GM18499 (cell line): ENCODE measurements around the gene SOX15.
A peak's percentile ranks its signal among the peaks of the same experiment; 100 is the strongest.
"Not testable (repeated sequence)": the region's sequence is repeated elsewhere in the genome, so short reads cannot be mapped to it uniquely, and the experiment has no call there.

Experiments
- ATAC-seq: cut with Tn5 transposase; IDR thresholded peaks from one replicate; pipeline ENCODE4 v1.9.1; 2021; ENCODE audit warnings: moderate number of reproducible peaks; ENCODE audit not compliant: insufficient read depth, unreplicated experiment

The SOX15 gene

DNA sequence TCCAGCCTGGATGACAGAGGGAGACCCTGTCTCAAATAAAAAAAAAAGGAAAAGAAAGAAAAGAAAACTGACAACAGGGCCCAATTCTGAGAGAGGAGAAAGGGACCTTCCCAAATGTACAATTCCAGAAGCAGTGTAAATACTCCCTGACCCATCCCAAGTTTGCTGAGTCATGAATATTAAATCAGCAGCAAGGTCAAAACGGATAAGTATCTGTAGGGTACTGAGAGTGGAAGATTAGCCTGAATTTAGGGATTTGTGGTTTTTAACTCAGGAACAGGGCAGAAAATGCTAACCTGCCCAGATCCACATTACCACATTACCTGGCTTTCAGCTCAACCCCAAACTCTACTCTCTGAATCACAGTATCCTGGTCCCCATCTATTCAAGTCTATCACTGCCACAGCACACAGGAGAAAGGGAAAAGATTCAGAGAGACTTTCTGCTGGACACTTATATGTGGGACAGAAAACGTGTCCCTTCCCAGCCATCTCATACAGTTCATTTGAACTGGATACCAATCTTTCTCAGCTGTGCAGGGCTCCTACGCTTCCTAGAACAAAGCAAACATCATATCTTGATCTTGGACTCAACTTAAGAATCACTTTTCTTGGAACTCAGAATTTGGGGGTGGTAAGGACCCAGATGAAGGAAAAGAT, 21.9 kb upstream of the SOX15 start:
- ATAC-seq = no peak

DNA sequence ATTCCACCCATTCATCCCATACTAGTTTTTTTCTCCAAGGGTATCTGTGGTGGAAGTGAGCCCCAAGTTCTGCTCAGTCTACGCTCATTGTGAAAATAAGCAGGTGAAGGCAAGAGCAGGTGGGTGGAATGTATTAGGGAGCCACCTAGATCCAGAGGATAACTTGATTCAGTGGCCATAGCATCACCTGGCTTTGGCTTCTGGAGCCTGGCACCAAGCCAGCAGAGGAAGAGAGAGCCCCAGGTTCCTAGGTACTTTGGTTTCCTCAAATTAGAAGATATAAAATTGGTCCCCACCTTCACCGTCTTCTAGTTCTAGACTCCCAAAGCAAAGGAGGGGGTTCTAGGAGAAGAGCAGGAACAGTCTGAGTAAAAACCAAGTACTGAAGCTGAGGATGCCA, 20.7 kb upstream of the SOX15 start:
- no peak for ATAC-seq

- ATAC-seq = no peak
These were observed 16.4 kb upstream of the SOX15 start for GRCh38 chr17:7606280-7606679.

- not testable (repeated sequence) for ATAC-seq
These were observed 7.7 kb upstream of the SOX15 start for GRCh38 chr17:7597561-7597960.

DNA sequence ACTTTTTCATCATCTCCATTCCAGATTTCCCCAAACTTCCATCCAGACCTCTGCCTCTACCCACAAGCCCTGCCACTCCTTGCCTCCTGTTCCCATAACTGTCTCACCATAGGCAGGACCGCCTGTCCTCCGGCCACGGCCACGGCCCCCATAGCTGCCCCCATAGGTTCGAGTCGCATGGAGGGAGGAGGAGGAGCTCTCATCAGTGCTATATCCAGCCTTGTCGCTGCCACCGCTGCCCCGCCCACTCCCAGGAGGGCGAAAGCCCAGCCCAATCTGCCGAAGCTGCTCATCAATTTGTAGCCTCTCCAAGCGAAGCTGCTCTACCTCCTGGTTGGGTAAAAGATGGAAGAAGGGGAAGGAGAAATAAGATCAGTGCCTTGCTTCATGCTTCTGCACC, 3.4 kb upstream of the SOX15 start:
- no peak for ATAC-seq

GRCh38 chr17:7592422-7593021, 2.6 kb upstream of the SOX15 start:
- ATAC-seq = no peak

DNA sequence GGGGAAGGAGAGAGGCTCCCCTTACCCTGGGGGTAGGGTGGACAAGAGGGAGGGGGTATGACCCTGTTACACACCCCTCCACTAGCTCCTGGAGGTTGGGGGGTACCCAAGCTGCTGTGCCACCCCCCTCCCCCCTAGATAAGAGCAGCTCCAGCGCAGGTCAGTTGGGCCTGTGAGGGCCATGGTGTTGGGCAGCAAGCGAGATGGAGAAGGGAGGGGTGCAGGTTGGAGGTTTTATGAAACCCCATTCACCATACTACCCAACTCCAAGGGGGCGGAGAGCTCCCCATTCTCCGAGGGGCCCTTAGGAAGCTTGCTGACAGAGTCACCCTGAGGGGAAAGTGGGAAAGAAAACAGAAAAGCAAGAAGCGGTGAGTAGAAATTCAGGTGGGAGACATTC, 1.7 kb upstream of the SOX15 start:
- no peak for ATAC-seq

DNA sequence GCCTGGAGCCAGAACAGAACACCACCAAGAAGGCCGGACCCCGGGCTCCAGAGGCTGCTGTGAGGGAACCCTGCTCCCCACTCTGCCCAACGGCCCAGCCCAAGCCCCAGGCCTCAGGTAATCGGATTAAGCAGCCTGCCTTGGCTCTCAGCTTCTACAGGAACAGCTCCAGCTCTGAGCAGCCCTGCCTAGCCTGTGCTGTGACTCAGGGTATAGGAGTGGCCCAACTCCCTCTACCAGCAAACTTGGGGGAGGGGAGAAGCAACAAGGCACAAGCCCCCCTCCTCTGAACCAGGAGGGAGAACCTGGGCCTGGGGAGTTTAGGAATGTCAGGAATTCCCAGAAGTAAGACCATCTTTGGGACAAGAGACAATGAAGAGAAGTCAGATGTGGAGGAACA, 849 bp upstream of the SOX15 start:
- no peak for ATAC-seq

- no peak for ATAC-seq
These were observed 558 bp downstream of the SOX15 start for GRCh38 chr17:7589204-7589868.

GRCh38 chr17:7588553-7589203, 1.2 kb downstream of the SOX15 start:
- no peak for ATAC-seq

DNA sequence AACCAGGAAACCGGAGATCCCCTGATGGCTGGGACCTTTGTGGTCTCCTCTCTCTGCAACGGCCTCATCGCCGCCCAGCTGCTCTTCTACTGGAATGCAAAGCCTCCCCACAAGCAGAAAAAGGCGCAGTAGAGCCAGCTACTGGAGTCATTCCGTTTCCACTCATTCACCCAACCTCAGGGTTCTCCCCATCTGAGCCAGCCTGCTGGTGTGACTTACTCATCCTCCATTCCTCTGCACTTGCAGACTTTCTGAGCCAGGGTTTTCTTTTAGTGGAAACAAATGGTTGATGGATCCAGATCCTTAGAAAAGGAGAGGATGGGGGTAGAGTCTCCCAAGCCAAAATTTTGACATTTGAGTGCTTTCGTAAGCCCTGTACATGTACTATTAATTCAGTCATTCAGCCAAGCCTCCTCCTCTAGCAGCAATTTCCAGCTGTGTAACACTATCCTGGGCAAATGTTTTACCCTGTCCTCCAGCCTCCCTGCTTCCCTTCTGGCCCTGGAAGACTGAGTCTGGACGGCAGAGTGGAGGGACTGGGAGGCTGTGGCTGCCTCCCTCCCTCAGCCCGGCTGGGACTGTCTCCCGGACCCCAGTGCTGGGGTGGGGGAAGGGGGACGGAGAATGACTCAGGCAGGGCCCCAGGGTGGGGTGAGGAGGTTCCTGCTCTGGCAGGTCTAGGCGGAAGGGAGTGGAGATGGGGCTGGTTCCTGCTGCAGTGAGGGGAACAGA, 2.3 kb downstream of the SOX15 start:
- no peak for ATAC-seq

GRCh38 chr17:7586673-7587419, 3.0 kb downstream of the SOX15 start:
- no peak for ATAC-seq

GRCh38 chr17:7583253-7584109, 6.4 kb downstream of the SOX15 start, which contains the start of gene MPDU1:
Gene MPDU1, plus strand, starts transcription at chr17:7583852. Its CDS starts 11 bp downstream, at chr17:7583863.
- peak; percentile 57 for ATAC-seq

GRCh38 chr17:7582396-7583252, 7.3 kb downstream of the SOX15 start:
- ATAC-seq = no peak

- ATAC-seq = no peak
These were observed 9.0 kb downstream of the SOX15 start for GRCh38 chr17:7580604-7581575.

- ATAC-seq = no peak
These were observed 9.9 kb downstream of the SOX15 start for GRCh38 chr17:7579834-7580603.
